Right atrium auricular region (tissue), 2 donors: Measurements from ENCODE around the gene JHY. TPM values are rescaled to one million over a fixed set of nuclear protein-coding genes. Genes with fewer than 3 reads are reported as not detected.
"Not testable (repeated sequence)": the region's sequence is repeated elsewhere in the genome, so short reads cannot be mapped to it uniquely, and the experiment has no call there.

ENCODE experiments used
- DNase-seq: peaks from one replicate; pipeline ENCODE4 v3.0.0-alpha.2; 2019; ENCODE audit warnings: low spot score
- H3K27ac ChIP-seq, 2 donors: fragments of 200-600 bp; sonication (generic); 1 replicate in 1 of 2; 2 replicates in 1 of 2; pipeline ENCODE4 v1.5.1; 2016 to 2019
- H3K27me3 ChIP-seq, 2 donors: fragments of 200-600 bp; sonication (generic); one replicate each; pipeline versions ENCODE4 v1.5.1 to v1.6.0; 2017 to 2019
- H3K36me3 ChIP-seq: fragments of 200-600 bp; sonication (generic); one replicate; pipeline ENCODE4 v1.5.1; 2016
- H3K4me1 ChIP-seq, 2 donors: fragments of 200-600 bp; sonication (generic); one replicate each; pipeline versions ENCODE4 v1.5.1 to v1.6.0; 2017 to 2019
- H3K4me3 ChIP-seq, 2 donors: fragments of 200-600 bp; sonication (generic); 1 replicate in 1 of 2; 2 replicates in 1 of 2; pipeline ENCODE4 v1.5.1; 2017 to 2019; ENCODE audit warnings: mild to moderate bottlenecking in 1 of 2, moderate library complexity in 1 of 2
- H3K9me3 ChIP-seq, 2 donors: fragments of 200-600 bp; sonication (generic); one replicate each; pipeline ENCODE4 v1.5.1; 2019
- CTCF ChIP-seq, 2 donors: fragments of 200-600 bp; sonication (generic); IDR thresholded peaks; one replicate each; pipeline ENCODE4 v1.5.1; 2019; ENCODE audit warnings: antibody characterized with exemption in 2 of 2
- total RNA-seq, 2 donors: library from RNA; depleted of rRNA; stranded (reverse); fragments of >200 nt; gene quantifications; one replicate each; pipeline ENCODE4 v1.1.0, GENCODE V29; 2016

The JHY gene
- total RNA-seq, 2 donors from 2014 or later: 3.5 TPM

GRCh38 chr11:122852796-122853160, 29.8 kb upstream of the JHY start:
- TF ChIP-seq CTCF (IDR thresholded peaks at IDR 0.05): no peak
- Histone ChIP-seq H3K4me3 (no peak overlapping the region), H3K27ac (no peak overlapping the region), H3K36me3 (no peaks in the 10 kb centered on the region), H3K27me3 (no peaks in the 10 kb centered on the region), H3K4me1 (no peaks in the 10 kb centered on the region), H3K9me3 (no peaks in the 10 kb centered on the region)
- no peak for DNase-seq

- H3K4me1 ChIP-seq: no peaks in the 10 kb centered on the region
- H3K27me3 ChIP-seq: no peaks in the 10 kb centered on the region
- H3K27ac ChIP-seq: no peak overlapping the region
- no peak for TF ChIP-seq CTCF (IDR thresholded peaks at IDR 0.05)
- no peaks in the 10 kb centered on the region for H3K36me3 ChIP-seq
- DNase-seq: no peak
- H3K4me3 ChIP-seq: no peak overlapping the region
- no peaks in the 10 kb centered on the region for H3K9me3 ChIP-seq
Measured at GRCh38 chr11:122853261-122853660, 29.3 kb upstream of the JHY start.

GRCh38 chr11:122853971-122854446, 28.6 kb upstream of the JHY start:
- TF ChIP-seq CTCF (IDR thresholded peaks at IDR 0.05): peak in 1 of 2 donors; percentile 79
- peak; percentile 61 for DNase-seq
- Histone ChIP-seq H3K27ac (no peak overlapping the region), H3K4me1 (no peaks in the 10 kb centered on the region), H3K4me3 (no peak overlapping the region), H3K9me3 (no peaks in the 10 kb centered on the region), H3K27me3 (no peaks in the 10 kb centered on the region), H3K36me3 (no peaks in the 10 kb centered on the region)

GRCh38 chr11:122861631-122862030, 20.9 kb upstream of the JHY start:
- Histone ChIP-seq H3K9me3 (no peaks in the 10 kb centered on the region), H3K4me1 (no peaks in the 10 kb centered on the region), H3K27ac (no peak overlapping the region), H3K27me3 (no peaks in the 10 kb centered on the region), H3K36me3 (no peaks in the 10 kb centered on the region), H3K4me3 (no peak overlapping the region)
- no peak for DNase-seq
- TF ChIP-seq CTCF (IDR thresholded peaks at IDR 0.05): no peak

GRCh38 chr11:122862091-122862490, 20.5 kb upstream of the JHY start:
- H3K27me3 ChIP-seq: no peaks in the 10 kb centered on the region
- no peaks in the 10 kb centered on the region for H3K4me1 ChIP-seq
- H3K9me3 ChIP-seq: no peaks in the 10 kb centered on the region
- no peak overlapping the region for H3K27ac ChIP-seq
- no peak overlapping the region for H3K4me3 ChIP-seq
- no peak for TF ChIP-seq CTCF (IDR thresholded peaks at IDR 0.05)
- DNase-seq: no peak
- H3K36me3 ChIP-seq: no peaks in the 10 kb centered on the region

- not testable (repeated sequence) for H3K27ac ChIP-seq, H3K36me3 ChIP-seq, H3K4me3 ChIP-seq, H3K4me1 ChIP-seq, DNase-seq, H3K27me3 ChIP-seq, H3K9me3 ChIP-seq
Measured at GRCh38 chr11:122863154-122863553, 19.4 kb upstream of the JHY start.
